WERI-Rb-1 (cell line): ENCODE results near the gene MBLAC1.

ENCODE experiments used
- DNase-seq: peaks from one replicate; pipeline ENCODE4 v3.0.0-alpha.2; 2020
- H3K27ac ChIP-seq: fragments of 250-450 bp; sonication (Bioruptor Pico); 2 replicates; pipeline ENCODE4 v1.5.1; 2020; ENCODE audit warnings: mild to moderate bottlenecking, moderate library complexity
- H3K27me3 ChIP-seq: fragments of 250-450 bp; sonication (Bioruptor Pico); 2 replicates; pipeline ENCODE4 v1.5.1; 2021; ENCODE audit warnings: mild to moderate bottlenecking, low read depth, moderate library complexity; ENCODE audit not compliant: insufficient read depth, severe bottlenecking
- H3K36me3 ChIP-seq: fragments of 250-450 bp; sonication (Bioruptor Pico); 2 replicates; pipeline ENCODE4 v1.5.1; 2020; ENCODE audit warnings: mild to moderate bottlenecking, moderate library complexity
- H3K4me3 ChIP-seq: 2 replicates; pipeline ENCODE4 v1.5.1; 2011; ENCODE audit warnings: low read depth, mild to moderate bottlenecking, control low read depth, low read length
- H3K9me3 ChIP-seq: fragments of 250-450 bp; sonication (Bioruptor Pico); 2 replicates; pipeline ENCODE4 v1.5.1; 2021; ENCODE audit warnings: mild to moderate bottlenecking, moderate library complexity; ENCODE audit not compliant: severe bottlenecking
- TF ChIP-seq, protein P1 (sequence below): IDR thresholded peaks from 2 replicates; pipeline ENCODE4 v1.5.1; 2011; ENCODE audit warnings: low read depth, mild to moderate bottlenecking, control low read depth, inconsistent platforms, low read length

The MBLAC1 gene

GRCh38 chr7:100107890-100108289 is 18.9 kb upstream of the MBLAC1 start:
- no peaks in the 10 kb centered on the region for H3K27me3 ChIP-seq
- no peak overlapping the region for H3K27ac ChIP-seq
- no peak overlapping the region for H3K4me3 ChIP-seq
- TF ChIP-seq, protein P1, sequence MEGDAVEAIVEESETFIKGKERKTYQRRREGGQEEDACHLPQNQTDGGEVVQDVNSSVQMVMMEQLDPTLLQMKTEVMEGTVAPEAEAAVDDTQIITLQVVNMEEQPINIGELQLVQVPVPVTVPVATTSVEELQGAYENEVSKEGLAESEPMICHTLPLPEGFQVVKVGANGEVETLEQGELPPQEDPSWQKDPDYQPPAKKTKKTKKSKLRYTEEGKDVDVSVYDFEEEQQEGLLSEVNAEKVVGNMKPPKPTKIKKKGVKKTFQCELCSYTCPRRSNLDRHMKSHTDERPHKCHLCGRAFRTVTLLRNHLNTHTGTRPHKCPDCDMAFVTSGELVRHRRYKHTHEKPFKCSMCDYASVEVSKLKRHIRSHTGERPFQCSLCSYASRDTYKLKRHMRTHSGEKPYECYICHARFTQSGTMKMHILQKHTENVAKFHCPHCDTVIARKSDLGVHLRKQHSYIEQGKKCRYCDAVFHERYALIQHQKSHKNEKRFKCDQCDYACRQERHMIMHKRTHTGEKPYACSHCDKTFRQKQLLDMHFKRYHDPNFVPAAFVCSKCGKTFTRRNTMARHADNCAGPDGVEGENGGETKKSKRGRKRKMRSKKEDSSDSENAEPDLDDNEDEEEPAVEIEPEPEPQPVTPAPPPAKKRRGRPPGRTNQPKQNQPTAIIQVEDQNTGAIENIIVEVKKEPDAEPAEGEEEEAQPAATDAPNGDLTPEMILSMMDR = no peak
- peaks cover 94% of the 10 kb centered on the region for H3K36me3 ChIP-seq
- H3K9me3 ChIP-seq = no peaks in the 10 kb centered on the region
- DNase-seq = no peak

DNA sequence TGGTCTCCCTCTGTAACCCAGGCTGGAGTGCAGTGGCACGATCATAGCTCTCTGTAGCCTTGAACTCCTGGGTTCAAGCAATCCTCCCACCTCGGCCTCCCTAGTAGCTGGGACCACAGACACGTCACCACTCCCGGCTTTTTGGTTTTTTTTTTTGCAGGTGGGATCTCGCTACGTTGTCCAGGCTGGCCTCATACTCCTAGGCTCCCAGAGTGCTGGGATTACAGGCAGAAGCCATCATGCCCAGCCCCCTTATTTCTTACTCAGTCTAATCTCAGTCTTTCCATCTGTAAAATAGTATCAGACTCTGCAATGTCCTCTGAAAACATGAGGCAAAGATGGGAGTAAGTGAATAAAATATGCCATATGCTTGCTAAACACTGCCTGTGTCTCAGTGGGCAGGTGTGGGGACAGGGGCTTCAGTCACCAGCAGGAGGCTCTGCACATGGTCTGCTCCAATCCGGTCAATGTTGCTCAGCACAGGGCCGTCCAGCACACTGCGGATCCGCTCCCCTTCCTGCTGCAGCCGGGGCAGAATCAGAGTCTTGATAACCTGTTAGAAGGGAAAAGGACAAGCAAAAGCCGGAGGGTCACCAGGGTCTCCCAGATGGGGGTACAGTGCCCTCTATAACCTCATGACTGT is 17.1 kb upstream of the MBLAC1 start:
- DNase-seq = no peak
- H3K27ac ChIP-seq = no peak overlapping the region
- H3K27me3 ChIP-seq = no peaks in the 10 kb centered on the region
- H3K36me3 ChIP-seq = peaks cover 87% of the 10 kb centered on the region
- no peaks in the 10 kb centered on the region for H3K9me3 ChIP-seq
- H3K4me3 ChIP-seq = no peak overlapping the region
- TF ChIP-seq, protein P1 = peak; percentile 59

DNA sequence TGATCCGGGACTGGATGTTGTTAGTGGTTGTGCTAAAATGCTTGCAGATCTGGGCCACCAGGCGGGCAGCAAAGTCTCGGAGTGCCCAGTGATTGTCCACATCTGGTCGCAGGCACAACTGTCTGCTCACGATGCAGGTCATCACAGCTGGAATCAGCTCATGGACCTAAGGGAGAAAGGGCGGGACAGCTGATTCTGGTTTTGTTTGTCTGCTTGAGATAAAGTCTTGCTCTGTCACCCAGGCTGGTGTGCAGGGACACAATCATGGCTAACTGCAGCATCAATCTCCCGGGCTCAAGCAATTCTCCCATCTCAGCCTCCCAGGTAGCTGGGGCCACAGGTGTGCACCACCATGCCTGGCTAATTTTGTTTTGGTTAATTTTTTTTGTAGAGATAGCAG is 15.6 kb upstream of the MBLAC1 start:
- H3K27ac ChIP-seq = no peak overlapping the region
- DNase-seq = no peak
- no peaks in the 10 kb centered on the region for H3K9me3 ChIP-seq
- H3K4me3 ChIP-seq = no peak overlapping the region
- H3K27me3 ChIP-seq = no peaks in the 10 kb centered on the region
- TF ChIP-seq, protein P1 = no peak
- peaks cover 71% of the 10 kb centered on the region for H3K36me3 ChIP-seq

GRCh38 chr7:100111914-100112313 is 14.9 kb upstream of the MBLAC1 start:
- Histone ChIP-seq H3K4me3 (no peak overlapping the region), H3K36me3 (peaks cover 65% of the 10 kb centered on the region), H3K27ac (no peak overlapping the region), H3K9me3 (no peaks in the 10 kb centered on the region), H3K27me3 (no peaks in the 10 kb centered on the region)
- TF ChIP-seq, protein P1 = no peak
- DNase-seq = no peak

GRCh38 chr7:100115026-100115425 is 11.7 kb upstream of the MBLAC1 start:
- no peak for DNase-seq
- Histone ChIP-seq H3K36me3 (peaks cover 34% of the 10 kb centered on the region), H3K27me3 (no peaks in the 10 kb centered on the region), H3K27ac (no peak overlapping the region), H3K4me3 (no peak overlapping the region), H3K9me3 (no peaks in the 10 kb centered on the region)
- TF ChIP-seq, protein P1 = no peak

DNA sequence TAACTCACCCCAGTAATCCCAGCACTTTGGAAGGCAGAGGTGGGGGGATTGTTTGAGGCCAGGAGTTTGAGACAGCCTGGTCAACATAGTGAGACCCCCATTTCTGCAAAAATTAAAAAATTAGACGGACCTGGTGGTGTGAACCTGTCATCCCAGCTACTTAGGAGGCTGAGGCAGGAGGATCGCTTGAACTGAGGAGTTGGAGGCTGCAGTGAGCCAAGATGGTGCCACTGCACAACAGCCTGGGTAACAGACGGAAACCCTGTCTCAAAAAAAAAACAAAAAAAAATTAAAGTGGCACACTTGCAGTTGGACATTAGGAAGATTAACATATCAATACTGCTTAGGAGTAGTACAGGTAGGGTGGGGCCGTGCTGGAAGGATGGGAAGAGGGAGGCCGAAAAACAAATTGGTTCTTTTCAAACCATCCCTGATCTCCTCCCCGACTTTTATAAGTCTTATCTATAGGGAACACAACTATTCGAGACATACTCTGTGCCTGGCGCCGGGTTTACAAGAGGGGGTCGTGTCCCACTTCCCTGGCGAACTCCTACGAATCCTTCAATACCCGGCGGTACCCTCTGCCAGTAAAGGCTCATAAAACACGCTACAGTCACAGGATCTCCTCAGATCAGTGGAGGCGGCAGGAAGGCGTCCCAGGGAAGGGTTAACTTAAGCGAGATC is 8.2 kb upstream of the MBLAC1 start:
- Histone ChIP-seq H3K36me3 (peaks cover 5% of the 10 kb centered on the region), H3K27me3 (no peaks in the 10 kb centered on the region), H3K4me3 (peak overlapping the region; percentile 88), H3K27ac (peak overlapping the region; percentile 90), H3K9me3 (no peaks in the 10 kb centered on the region)
- no peak for DNase-seq
- TF ChIP-seq, protein P1 = no peak
